Pancreas (tissue), 10 donors: ENCODE results near the gene DUS1L. TPM values are rescaled to one million over a fixed set of nuclear protein-coding genes. Genes with fewer than 3 reads are reported as not detected.

Experiments
- ATAC-seq, 4 donors: fragments of 200-7000 bp; cut with Tn5 transposase; one replicate each; pipeline versions ENCODE4 v1.8.0 to v1.9.1; 2020; ENCODE audit warnings: mild to moderate bottlenecking in 4 of 4, moderate library complexity in 4 of 4
- DNase-seq, 6 donors: peaks; one replicate each; pipeline ENCODE4 v3.0.0-alpha.2; 2020
- FAIRE-seq: peaks from 2 replicates; lab custom pipeline; 2012; peaks lifted over from hg19 to GRCh38; lab: Jason Lieb, UNC
- H3K27ac ChIP-seq, 4 donors: fragments of 200-600 bp; sonication (generic); 1 replicate in 3 of 4; 2 replicates in 1 of 4; pipeline versions ENCODE4 v1.5.0 to v1.8.0; 2020
- H3K27me3 ChIP-seq, 4 donors: fragments of 200-600 bp; one replicate each; pipeline ENCODE4 v1.8.0; 2021
- H3K36me3 ChIP-seq, 3 donors: fragments of 200-600 bp; sonication (generic) in 1 of 3; one replicate each; pipeline versions ENCODE4 v1.5.0 to v1.8.0; 2020 to 2021
- H3K4me1 ChIP-seq, 3 donors: fragments of 200-600 bp; one replicate each; pipeline ENCODE4 v1.8.0; 2021
- H3K4me3 ChIP-seq, 4 donors: fragments of 200-600 bp; sonication (generic) in 2 of 4; one replicate each; pipeline versions ENCODE4 v1.5.0 to v1.8.0; 2020 to 2021
- H3K9me3 ChIP-seq, 4 donors: fragments of 200-600 bp; one replicate each; pipeline ENCODE4 v1.8.0; 2021
- WGBS, 2 donors: extraction: QIAGEN DNeasy Blood & Tissue Kit; methylation state at CpG; one replicate each; pipeline ENCODE4 v1.1.7; 2013; 5-methylcytosine and 5-hydroxymethylcytosine counted together
- intact Hi-C, 3 donors: fragments of 100-400 bp; cut with DNase I; formaldehyde crosslinking; loops; one replicate each; pipeline versions ENCODE4 v1.11.1 to v1.14.2; 2022
- polyA plus RNA-seq, 2 donors: library from polyadenylated mRNA; stranded (reverse); fragments of 200-250 nt; gene quantifications; one replicate each; pipeline ENCODE4 v1.2.3, GENCODE V29; 2013
- total RNA-seq, 6 donors: library from RNA; stranded (reverse); fragmentation: NEBNext Ultra II Directional in 4 of 6; extraction: Animal tissue kit (Norgen Biotek cat#: 25700) in 4 of 6; gene quantifications; one replicate each; pipeline versions ENCODE4 v1.2.1 to v1.2.4, GENCODE V29; 2021 to 2023
- TF ChIP-seq, protein P1 (sequence below), 4 donors: fragments of 200-600 bp; sonication (generic) in 3 of 4; IDR thresholded peaks; one replicate each; pipeline versions ENCODE4 v1.5.0 to v1.8.0; 2021; ENCODE audit warnings: antibody characterized with exemption in 4 of 4
- donor health status: healthy with polysubstance abuse.
- donor health status: DM: no; HTN: no; CAD: no; lungs with moderate emphysema.
- donor health status: DM: no; HTN: no; CAD: no.
- donor health status: control.
- donor health status: control.
- donor health status: Bipolar disorder and iron deficiency.
- donor health status: DM: yes; HTN: yes; CAD: no.
- donor health status: DM: no; HTN: no; CAD: no.
- donor health status: DM: no; HTN: no; CAD: no.
- donor health status: DM: yes; HTN: yes; CAD: no.

The DUS1L gene
- total and polyA plus RNA-seq, 8 donors, result 56.0 to 186 (median 72.8) TPM

DNA sequence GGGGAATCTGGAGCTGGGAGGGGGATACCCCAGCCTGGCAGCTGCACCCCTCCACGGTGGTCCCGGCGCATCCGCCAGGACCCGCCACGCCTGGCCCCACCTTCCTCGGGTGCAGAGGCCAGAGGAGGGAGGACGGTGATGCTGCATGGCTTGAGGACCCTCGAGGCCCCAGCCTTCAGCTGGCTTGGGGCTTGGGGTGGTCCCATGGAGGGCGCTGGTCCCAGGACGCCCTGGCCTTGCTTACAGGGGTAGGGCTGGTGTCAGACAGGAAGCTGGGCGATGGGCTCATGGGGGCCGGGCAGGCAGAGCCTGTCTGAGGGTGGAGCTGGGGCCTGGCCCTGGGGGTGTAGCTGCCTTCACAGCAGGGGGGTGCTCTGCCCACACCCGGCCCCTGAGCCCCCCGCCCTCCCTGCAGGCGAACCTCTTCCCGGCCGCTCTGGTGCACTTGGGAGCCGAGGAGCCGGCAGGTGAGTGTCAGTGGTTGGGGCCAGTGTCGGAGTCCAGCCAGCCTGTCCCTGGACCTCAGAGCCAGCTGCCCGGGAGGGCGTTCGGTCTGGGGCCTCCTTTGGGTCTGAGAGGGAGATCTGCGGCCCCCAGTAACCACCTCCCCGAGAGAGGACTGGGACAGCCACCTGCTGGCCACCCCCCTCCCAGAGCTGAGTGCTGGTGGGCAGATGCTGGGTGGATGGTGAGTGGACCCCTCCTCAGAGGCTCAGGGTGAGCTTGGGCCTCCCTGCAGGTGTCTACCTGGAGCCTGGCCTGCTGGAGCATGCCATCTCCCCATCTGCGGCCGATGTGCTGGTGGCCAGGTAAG, 49.3 kb downstream of the DUS1L start:
- peaks cover 0 to 3% (median 2%) of the 10 kb centered on the region in 3 donors for H3K4me1 ChIP-seq
- no peak overlapping the region for H3K27ac ChIP-seq
- ATAC-seq (no peak), DNase-seq (no peak), FAIRE-seq (no peak)
- H3K36me3 ChIP-seq, result no peaks in the 10 kb centered on the region
- 88 to 89% methylated on average over 26 to 28 of the region's 28 CpGs for WGBS, 2 donors
- H3K27me3 ChIP-seq, result no peaks in the 10 kb centered on the region
- TF ChIP-seq, protein P1, sequence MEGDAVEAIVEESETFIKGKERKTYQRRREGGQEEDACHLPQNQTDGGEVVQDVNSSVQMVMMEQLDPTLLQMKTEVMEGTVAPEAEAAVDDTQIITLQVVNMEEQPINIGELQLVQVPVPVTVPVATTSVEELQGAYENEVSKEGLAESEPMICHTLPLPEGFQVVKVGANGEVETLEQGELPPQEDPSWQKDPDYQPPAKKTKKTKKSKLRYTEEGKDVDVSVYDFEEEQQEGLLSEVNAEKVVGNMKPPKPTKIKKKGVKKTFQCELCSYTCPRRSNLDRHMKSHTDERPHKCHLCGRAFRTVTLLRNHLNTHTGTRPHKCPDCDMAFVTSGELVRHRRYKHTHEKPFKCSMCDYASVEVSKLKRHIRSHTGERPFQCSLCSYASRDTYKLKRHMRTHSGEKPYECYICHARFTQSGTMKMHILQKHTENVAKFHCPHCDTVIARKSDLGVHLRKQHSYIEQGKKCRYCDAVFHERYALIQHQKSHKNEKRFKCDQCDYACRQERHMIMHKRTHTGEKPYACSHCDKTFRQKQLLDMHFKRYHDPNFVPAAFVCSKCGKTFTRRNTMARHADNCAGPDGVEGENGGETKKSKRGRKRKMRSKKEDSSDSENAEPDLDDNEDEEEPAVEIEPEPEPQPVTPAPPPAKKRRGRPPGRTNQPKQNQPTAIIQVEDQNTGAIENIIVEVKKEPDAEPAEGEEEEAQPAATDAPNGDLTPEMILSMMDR (IDR thresholded peaks at IDR 0.05), result no peak
- no peaks in the 10 kb centered on the region for H3K9me3 ChIP-seq
- no peak overlapping the region for H3K4me3 ChIP-seq
- intact Hi-C loops, result loop anchor here in 2 of 3 donors (5.0 to 10.0 kb wide), 2 partner anchors 54 to 61 kb away; partner anchors contain the start of gene NOTUM (in 1 of the 2)

- no peak for DNase-seq
- no peak for FAIRE-seq
- no peaks in the 10 kb centered on the region for H3K9me3 ChIP-seq
- TF ChIP-seq, protein P1 (IDR thresholded peaks at IDR 0.05), result no peak
- H3K27ac ChIP-seq, result no peak overlapping the region
- intact Hi-C loops, result loop anchor here in 2 of 3 donors (5.0 to 10.0 kb wide), 2 partner anchors 53 to 61 kb away; partner anchors contain the start of gene NOTUM (in 1 of the 2)
- no peaks in the 10 kb centered on the region for H3K27me3 ChIP-seq
- ATAC-seq, result no peak
- no peaks in the 10 kb centered on the region for H3K36me3 ChIP-seq
- H3K4me3 ChIP-seq, result no peak overlapping the region
- H3K4me1 ChIP-seq, result peaks cover 0 to 3% (median 0%) of the 10 kb centered on the region in 3 donors
- WGBS, 2 donors, result 86 to 90% methylated on average over 21 to 24 of the region's 24 CpGs
Measured at GRCh38 chr17:82015311-82015971, 50.2 kb downstream of the DUS1L start.

DNA sequence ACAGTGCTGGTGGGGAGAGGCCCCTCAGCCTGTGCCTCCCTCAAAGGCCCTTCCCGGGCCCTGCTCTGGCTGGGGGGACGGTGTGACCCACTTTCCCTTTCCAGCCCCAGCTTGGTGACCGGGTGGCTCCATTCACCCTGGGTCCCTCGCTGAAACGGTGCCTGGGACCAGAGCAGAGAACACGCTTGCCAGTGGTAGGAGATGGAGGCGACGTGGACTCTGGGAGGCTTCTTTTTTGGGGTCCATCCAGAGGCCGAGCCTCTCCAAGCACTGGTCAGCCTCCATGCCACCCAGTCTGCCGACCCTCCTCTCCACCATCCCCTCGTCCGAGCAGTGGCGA, 50.7 kb downstream of the DUS1L start:
- Histone ChIP-seq H3K27me3 (no peaks in the 10 kb centered on the region), H3K4me1 (peaks cover 0 to 3% (median 0%) of the 10 kb centered on the region in 3 donors), H3K27ac (no peak overlapping the region), H3K36me3 (no peaks in the 10 kb centered on the region), H3K9me3 (no peaks in the 10 kb centered on the region), H3K4me3 (no peak overlapping the region)
- DNase-seq (no peak), FAIRE-seq (no peak), ATAC-seq (no peak)
- intact Hi-C loops, result loop anchor here in 2 of 3 donors (5.0 to 10.0 kb wide), 2 partner anchors 53 to 60 kb away; partner anchors contain the start of gene NOTUM (in 1 of the 2)
- TF ChIP-seq, protein P1 (IDR thresholded peaks at IDR 0.05), result no peak
- WGBS, 2 donors, result 81 to 88% methylated on average over 13 of the region's 13 CpGs

GRCh38 chr17:82014432-82014831, 51.2 kb downstream of the DUS1L start:
- Histone ChIP-seq H3K27ac (no peak overlapping the region), H3K9me3 (no peaks in the 10 kb centered on the region), H3K4me1 (peaks cover 0 to 3% (median 0%) of the 10 kb centered on the region in 3 donors), H3K36me3 (no peaks in the 10 kb centered on the region), H3K4me3 (no peak overlapping the region), H3K27me3 (no peaks in the 10 kb centered on the region)
- intact Hi-C loops, result loop anchor here in 1 of 3 donors (10.0 kb wide), 1 partner anchor 60 kb away; no protein-coding TSS in a partner anchor
- DNase-seq (no peak), ATAC-seq (no peak), FAIRE-seq (no peak)
- TF ChIP-seq, protein P1 (IDR thresholded peaks at IDR 0.05), result no peak
- WGBS, 2 donors, result 76 to 86% methylated on average over 22 to 23 of the region's 23 CpGs
